ENCODE results near the gene UBR3.
A peak's percentile ranks its signal among the peaks of the same experiment; 100 is the strongest.
"Not testable (repeated sequence)": the region's sequence is repeated elsewhere in the genome, so short reads cannot be mapped to it uniquely, and the experiment has no call there.

The UBR3 gene

DNA sequence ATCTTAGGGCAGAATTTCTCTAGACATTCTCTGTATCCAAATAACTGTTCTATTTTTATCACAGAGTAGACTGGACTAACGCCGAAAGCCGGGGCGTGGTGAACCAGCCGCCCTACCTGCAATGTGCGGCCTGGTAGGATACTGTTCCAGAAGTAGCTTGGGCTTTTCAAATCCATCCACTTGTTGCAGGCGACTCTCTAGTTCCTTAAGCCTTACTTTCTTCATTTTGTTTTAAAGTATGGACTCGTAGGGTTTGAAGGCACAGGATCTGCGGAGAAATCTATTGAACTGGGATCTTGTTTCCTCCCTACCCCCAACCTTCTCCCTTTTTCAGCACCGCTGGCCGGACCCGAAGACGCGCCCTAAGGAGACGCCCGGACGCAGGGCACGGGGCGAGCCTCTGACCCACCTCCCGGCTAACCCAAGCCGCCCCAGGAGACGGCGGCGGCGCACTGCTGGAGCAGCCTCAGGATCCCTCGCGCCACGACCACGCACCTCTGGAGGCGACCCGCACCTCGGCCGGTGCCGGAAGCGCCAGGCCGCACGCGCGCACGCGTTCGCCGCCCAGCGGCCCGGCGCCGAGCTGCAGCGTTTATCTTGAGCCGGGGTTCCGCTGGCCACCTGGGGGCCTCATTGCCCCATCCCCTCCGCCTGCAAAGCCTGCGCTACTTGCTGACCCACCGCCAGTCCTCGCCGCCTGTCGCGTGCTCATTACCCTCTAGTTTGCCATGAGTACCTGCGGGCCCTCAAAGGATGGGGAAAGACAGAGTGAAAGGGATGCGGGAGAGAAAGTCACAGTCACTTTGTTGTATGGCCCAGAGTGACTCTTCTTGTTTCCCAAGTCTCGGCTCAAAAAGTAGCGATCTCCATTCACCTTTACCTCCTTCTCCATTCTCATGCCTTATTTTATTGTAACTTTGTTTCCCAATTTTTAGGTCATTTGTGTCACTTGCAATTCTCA, 2.6 kb upstream of the UBR3 start, which contains the start of gene METTL5:
Gene METTL5 (minus strand): TSS at position 533 of the 961 bp plus-strand sequence. CDS start 308 bp downstream, at position 225.
- DNase-seq = peak; percentile 69

DNA sequence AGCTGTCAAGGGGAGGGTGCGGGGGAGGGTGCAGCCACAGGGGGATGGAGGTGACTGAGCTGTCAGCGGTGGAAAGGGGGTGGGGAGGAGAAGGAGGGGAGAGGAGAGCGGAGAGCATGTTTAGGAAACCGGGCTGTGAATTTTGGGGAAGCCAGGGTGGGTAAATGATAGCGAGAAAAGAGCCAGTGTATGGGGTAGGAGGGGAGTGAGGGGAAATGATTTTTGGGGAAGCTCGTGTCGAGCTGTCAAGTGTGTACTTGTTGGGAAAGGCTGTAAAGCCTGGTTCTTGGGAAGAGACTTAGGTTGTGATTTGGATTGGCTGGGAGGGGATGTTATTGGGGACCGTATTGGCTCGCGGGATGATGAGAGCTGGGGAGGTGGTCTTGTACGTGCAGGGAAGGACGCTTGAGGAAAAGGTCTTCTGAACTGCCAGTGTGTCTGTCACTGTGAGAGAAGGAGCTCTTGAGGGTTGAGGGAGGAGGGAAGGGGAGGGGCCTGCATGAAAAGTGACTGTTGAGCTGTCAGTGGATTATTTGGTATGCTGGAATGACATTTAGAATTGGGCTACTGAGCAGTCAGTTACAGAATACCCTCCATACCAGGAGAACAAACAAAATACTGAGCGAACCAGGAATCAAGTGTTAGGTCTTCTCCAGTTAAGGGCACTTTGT, 1.0 kb downstream of the UBR3 start:
- peak; percentile 57 for DNase-seq

GRCh38 chr2:169834401-169834800, 7.1 kb downstream of the UBR3 start:
- no peak for DNase-seq

- no peak for DNase-seq
Observed at GRCh38 chr2:169838743-169839489, 11.7 kb downstream of the UBR3 start.

GRCh38 chr2:169839954-169840746, 12.9 kb downstream of the UBR3 start:
- no peak for DNase-seq

- DNase-seq = no peak
Observed at GRCh38 chr2:169840747-169841142, 13.5 kb downstream of the UBR3 start.

GRCh38 chr2:169841625-169842024, 14.4 kb downstream of the UBR3 start:
- not testable (repeated sequence) for DNase-seq

DNA sequence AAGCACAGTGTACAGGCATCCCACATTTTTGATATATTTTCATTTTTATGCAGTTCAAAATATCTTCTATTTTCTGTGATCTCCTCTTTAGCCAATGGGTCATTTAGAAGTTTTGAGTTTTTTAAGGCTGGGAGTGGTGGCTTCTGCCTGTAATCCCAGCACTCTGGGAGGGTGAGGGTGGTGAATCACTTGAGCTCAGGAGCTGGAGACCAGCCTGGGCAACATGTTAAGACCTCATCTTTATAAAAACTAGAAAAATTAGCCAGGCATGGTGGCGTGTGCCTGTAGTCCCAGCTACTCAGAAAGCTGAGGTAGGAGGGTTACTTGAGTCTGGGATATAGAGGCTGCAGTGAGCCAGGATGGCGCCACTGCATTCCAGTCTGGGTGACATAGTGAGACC, 17.8 kb downstream of the UBR3 start:
- no peak for DNase-seq

- not testable (repeated sequence) for DNase-seq
Observed at GRCh38 chr2:169848959-169849693, 21.9 kb downstream of the UBR3 start.

DNA sequence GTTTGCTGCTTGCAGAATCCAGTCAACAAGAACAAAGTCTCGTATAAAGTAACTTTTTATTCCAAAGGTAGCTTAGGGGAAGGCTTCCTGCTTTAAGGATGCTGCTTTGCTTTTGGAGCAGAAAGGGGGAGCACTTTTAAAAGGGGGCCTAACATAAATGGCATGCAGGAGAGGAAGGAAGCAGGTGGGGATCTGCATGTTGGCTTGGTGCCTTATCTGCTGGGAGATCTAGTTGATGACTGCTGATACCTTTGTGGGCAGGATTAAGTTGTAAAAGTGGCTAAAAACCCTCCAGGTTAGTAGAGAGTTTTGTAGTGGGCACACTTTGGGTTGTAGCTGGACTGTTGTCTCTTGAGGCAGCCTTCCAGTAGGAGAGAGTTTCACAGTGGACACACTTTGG, 22.5 kb downstream of the UBR3 start:
- no peak for DNase-seq

- DNase-seq = no peak
Observed at GRCh38 chr2:169853041-169853668, 25.9 kb downstream of the UBR3 start.

DNA sequence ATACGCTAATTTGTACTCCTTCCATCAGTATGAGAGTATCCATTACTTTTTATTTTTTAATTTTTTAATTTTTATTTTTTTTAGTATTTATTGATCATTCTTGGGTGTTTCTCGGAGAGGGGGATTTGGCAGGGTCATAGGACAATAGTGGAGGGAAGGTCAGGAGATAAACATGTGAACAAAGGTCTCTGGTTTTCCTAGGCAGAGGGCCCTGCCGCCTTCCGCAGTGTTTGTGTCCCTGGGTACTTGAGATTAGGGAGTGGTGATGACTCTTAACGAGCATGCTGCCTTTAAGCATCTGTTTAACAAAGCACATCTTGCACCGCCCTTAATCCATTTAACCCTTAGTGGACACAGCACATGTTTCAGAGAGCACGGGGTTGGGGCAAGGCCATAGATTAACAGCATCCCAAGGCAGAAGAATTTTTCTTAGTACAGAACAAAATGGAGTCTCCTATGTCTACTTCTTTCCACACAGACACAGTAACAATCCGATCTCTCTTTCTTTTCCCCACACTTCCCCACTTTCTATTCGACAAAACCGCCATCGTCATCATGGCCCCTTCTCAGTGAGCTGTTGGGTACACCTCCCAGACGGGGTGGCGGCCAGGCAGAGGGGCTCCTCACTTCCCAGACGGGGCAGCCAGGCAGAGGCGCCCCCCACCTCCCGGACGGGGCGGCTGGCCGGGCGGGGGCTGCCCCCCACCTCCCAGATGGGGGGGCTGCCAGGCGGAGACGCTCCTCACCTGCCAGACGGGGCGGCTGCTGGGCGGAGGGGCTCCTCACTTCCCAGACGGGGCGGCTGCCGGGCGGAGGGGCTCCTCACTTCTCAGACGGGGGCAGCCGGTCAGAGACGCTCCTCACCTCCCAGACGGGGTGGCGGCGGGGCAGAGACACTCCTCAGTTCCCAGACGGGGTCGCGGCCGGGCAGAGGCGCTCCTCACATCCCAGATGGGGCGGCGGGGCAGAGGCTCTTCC, 28.3 kb downstream of the UBR3 start:
- DNase-seq = not testable (repeated sequence)

DNA sequence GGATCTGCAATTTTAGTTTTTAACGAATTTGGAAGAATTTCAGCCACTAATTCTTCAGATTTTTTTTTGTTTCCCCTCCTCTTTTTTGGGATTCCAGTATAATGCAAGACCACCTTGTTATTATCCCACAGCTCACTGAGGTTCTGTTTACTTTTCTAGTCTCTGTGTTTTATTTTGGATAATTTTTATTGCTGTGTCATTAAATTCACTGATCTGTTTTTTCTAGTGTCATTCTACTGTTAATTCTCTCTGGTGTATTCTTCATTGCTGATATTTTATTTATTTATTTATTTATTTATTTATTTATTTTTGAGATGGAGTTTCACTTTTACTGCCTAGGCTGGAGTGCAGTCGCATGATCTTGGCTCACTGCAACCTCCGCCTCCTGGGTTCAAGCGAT, 32.2 kb downstream of the UBR3 start:
- DNase-seq = no peak

- no peak for DNase-seq
Observed at GRCh38 chr2:169860149-169860548, 32.9 kb downstream of the UBR3 start.

DNA sequence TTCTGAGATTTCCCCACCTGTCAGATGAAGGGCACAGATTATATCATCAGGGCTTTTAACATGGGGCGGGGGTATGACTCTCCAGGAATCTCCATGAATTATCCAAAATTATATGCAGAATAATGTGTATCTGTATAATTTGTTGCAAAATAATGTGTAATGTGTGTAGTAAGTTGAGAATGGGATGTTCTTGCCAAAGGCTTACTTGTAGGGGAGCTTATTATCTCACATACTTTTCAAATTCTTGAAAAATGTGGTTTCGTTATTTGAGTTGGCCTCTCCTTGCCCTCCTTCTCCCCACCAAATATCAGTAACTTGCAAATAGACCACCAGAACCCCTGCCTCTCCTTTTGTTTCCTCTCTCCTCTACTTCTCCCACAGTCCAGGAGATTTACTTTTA, 35.6 kb downstream of the UBR3 start:
- DNase-seq = no peak

DNA sequence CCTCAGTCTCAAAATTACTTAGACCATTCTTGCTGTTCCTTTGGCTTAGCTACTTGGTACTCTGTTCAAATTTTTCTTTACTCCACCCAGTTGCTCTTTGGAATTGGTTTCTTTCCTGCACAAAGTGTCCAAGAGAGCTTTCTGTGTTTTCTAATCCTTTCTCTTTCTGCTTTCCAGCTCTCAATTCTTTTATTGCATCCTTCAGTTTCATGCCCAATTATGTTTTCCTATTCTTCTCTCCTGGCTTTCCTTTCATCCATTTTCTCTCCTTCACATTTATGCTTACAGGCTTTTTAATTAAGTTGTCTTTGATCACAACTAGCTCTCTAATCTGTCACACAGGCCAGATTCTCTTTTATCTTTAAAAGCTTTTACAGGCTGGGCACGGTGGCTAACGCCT, 38.2 kb downstream of the UBR3 start:
- DNase-seq = no peak

- DNase-seq = not testable (repeated sequence)
Observed at GRCh38 chr2:169866230-169866629, 39.0 kb downstream of the UBR3 start.

DNA sequence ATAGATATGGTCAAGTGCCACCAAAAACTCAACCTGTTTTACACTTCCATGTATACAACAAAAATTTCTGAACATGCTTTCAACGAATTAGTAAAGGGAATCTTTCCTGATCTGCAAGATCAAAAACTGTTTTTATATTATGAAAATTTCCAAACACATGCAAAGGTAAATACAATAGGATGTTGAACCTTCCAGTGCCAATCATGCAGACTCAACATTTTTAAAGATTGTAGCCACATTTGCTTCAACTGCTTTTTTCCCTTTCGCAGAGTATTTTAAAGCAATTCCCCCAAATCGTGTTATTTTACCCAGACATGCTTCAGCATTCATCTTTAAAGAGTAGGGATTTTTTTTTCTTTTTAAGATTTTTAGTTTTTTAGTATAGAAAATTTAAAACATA, 40.3 kb downstream of the UBR3 start:
- no peak for DNase-seq

- DNase-seq = no peak
Observed at GRCh38 chr2:169868951-169869350, 41.7 kb downstream of the UBR3 start.

DNA sequence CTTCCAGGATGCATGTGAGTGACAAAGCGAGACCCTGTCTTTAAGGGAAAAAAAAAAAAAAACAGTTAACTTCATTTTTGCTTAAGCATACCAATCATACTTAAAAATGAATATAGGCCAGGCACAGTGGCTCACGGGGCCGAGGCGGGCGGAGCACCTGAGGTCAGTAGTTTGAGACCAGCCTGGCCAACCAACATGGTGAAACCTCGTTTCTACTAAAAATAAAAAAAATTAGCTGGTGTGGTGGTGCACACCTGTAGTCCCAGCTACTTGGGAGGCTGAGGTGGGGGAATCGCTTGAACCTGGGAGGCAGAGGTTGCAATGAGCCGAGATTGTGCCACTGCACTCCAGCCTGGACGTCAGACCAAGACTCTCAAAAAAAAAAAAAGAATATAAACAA, 44.1 kb downstream of the UBR3 start:
- not testable (repeated sequence) for DNase-seq

Data from CD4-positive, alpha-beta T cell treated with Interleukin-4 for 4 hours (primary cell).